HepG2 (cell line): ENCODE measurements around the gene ZBP1.

Experiments used
- CAMTA2 ChIP-seq: sonication (generic); formaldehyde crosslinking; IDR thresholded peaks from 2 replicates; pipeline ENCODE4 v1.4.0; 2020; ENCODE audit warnings: mild to moderate bottlenecking, missing genetic modification reagents, borderline replicate concordance
- GTF3A ChIP-seq: sonication (generic); formaldehyde crosslinking; conservative IDR thresholded peaks from 2 replicates; pipeline ENCODE4 v1.4.0; 2020; ENCODE audit warnings: mild to moderate bottlenecking, missing genetic modification reagents
- MXD1 ChIP-seq: sonication (generic); formaldehyde crosslinking; IDR thresholded peaks from 2 replicates; pipeline ENCODE4 v1.4.0; 2020; ENCODE audit warnings: mild to moderate bottlenecking, missing genetic modification reagents
- SIN3A ChIP-seq: IDR thresholded peaks from 2 replicates; pipeline ENCODE4 v1.6.1; 2011; ENCODE audit warnings: low read depth, mild to moderate bottlenecking, control low read depth, low read length, borderline replicate concordance
- SMARCC2 ChIP-seq: fragments of 450-650 bp; IDR thresholded peaks from 2 replicates; pipeline ENCODE4 v1.6.1; 2017; ENCODE audit warnings: antibody characterized with exemption, mild to moderate bottlenecking
- SOX5 ChIP-seq: IDR thresholded peaks from 2 replicates; pipeline ENCODE4 v1.6.1; 2016; ENCODE audit warnings: borderline replicate concordance
- TAF1 ChIP-seq: sonication (generic); formaldehyde crosslinking; IDR thresholded peaks from 2 replicates; pipeline ENCODE4 v1.4.0; 2020; ENCODE audit warnings: missing genetic modification reagents
- TEF ChIP-seq: sonication (generic); formaldehyde crosslinking; IDR thresholded peaks from 2 replicates; pipeline ENCODE4 v1.5.0; 2020; ENCODE audit warnings: missing genetic modification reagents
- ZNF776 ChIP-seq: sonication (generic); formaldehyde crosslinking; IDR thresholded peaks from 2 replicates; pipeline ENCODE4 v1.4.0; 2020; ENCODE audit warnings: mild to moderate bottlenecking, missing genetic modification reagents

- TF ChIP-seq SMARCC2 = no peak
- TF ChIP-seq ZNF776 (CRISPR knock-in tag) = no peak
- no peak for TF ChIP-seq SIN3A
- no peak for TF ChIP-seq CAMTA2 (CRISPR knock-in tag)
- TF ChIP-seq TAF1 = no peak
- TF ChIP-seq GTF3A (CRISPR knock-in tag) = no peak
- no peak for TF ChIP-seq SOX5
- TF ChIP-seq TEF = no peak
- no peak for TF ChIP-seq MXD1 (CRISPR knock-in tag)
Measured at GRCh38 chr20:57612916-57613315, 7.3 kb downstream of the ZBP1 start.
